HG03139 (cell line): ENCODE results near the gene SPC24.
"Not testable (repeated sequence)": the region's sequence is repeated elsewhere in the genome, so short reads cannot be mapped to it uniquely, and the experiment has no call there.

Experiments used
- ATAC-seq: cut with Tn5 transposase; IDR thresholded peaks from one replicate; pipeline ENCODE4 v1.9.1; 2021; ENCODE audit not compliant: unreplicated experiment

The SPC24 gene

DNA sequence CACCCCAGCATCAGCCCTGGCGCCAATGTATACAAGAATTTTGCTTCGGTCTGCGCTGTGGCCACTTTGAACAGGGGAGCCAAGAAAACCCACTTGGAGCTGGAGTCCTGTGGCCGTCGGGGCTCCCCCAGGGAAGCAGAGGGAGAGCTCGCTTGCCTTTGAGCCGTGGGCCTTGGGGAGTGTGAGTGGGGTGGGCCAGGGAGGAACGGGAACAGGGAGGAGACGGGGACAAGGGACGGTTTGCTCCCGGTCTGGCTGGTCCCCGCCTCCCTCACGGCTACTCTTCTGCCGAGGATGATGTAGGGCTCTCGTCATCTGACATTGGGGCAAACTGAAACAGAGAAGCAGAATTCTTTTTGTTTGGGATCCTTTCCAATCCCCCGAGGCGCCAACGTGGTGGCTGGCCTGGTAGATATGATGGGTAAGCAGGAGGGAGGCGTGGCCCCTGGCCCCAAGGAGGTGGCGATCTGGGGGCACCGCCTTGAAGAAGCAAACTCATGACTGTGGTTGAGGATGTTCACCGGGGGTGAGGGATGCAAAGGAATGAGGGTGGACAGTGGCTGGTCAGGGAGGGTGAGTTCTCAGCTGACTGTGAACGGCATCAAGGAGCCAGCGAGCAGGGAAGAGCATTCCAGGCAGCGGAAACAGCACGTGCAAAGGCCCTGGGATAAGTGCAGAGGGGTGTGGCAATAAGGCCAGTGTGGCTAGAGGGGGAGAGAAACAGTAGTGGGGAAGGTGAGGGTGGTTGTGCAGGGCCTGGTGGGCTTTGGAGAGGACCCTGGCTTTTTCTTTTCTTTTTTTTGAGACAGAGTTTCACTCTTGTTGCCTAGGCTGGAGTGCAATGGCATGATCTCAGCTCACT, 10.9 kb upstream of the SPC24 start:
- ATAC-seq = no peak

DNA sequence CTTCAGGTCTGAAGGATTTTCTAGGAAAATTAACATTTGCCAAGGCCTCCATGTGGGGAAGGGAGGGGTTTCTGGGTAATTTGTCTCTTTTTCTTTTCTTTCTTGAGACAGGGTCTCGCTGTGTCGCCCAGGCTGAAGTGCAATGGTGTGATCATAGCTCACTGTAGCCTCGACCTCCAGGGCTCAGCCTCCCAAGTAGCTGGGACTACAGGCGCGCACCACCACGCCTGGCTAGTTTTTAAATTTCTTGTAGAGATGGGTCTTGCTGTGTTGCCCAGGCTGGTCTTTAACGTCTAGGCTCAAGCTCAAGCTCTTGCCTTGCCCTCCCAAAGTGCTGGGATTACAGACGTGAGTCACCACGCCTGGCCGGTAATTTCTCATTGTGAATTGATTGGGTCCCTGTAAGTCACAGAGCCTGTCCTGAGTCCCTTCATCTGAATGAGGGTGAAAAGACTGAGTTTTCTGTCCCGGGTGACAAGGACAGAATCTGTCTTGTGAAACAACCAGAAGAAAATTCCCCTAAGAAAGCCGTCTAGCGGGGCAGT, 10.0 kb upstream of the SPC24 start:
- no peak for ATAC-seq

GRCh38 chr19:11164879-11165406, 9.4 kb upstream of the SPC24 start:
- no peak for ATAC-seq

DNA sequence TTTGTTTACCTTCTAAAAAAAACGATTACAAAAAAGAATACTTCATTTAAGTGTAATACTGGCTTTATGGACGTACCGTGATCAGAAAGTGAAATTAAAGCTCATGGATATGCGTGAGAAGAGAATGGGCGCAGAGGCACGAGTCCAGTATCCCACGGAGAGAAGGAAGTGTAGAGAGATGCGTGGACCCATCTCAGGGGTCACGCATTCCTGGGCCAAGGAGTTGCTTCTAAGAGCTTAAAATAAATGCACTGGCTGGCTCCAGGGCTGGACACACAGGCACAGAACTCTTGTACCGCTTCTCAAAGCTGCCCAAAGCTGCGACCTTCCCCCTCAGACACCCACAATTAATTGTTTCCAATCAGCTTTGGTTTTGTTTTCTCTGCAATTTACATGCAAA, 8.7 kb upstream of the SPC24 start:
- ATAC-seq = no peak

DNA sequence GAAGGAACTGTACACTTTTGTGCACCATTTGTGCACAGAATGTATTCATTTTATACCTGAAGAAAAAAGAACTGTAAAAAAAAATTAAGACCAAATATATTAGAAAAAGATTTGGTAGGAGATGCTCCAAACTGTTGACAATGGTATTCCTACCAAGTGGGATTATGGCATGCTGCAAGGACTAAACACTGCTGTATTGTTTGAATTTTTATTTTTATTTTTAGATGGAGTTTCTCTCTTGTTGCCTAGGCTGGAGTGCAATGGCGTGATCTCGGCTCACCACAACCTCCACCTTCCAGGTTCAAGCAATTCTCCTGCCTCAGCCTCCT, 4.8 kb upstream of the SPC24 start:
- ATAC-seq = not testable (repeated sequence)

DNA sequence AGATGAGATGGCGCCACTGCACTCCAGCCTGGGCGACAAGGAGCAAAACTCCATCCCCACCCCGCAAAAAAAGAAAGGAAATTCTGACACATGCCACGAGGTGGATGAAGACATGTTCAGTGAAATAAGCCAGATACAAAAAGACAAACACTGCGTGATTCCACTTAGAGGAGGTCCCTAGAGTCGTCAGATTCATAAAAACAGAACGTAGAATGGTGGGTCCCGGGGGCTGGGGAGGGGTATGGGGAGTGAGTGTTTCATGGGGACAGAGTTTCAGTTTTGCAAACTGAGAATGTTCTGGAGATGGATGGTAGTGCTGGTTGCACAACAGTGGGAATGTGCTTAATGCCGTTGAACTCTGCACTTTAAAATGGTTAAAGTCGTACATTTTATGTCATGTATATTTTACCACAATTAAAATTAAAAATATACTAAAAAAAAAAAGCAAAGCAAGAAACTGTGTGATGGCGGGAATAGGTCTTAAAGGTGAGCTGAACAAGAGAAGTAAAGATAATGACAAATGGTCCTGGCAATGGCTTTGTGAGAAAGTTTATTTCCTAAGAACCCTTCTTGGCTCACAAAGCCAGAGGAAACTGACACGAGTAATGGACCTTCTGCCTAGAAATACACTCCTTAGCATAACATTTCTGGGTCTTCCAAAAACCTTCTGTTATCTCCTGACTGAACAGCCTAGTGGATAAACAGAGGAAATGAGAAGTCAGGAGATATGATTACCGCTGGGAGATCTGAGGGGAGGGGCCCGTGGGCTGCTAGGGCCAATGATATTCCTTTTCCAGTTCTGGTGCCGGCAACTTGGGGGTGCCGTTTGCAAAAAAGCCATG, 4.2 kb upstream of the SPC24 start:
- ATAC-seq = no peak

DNA sequence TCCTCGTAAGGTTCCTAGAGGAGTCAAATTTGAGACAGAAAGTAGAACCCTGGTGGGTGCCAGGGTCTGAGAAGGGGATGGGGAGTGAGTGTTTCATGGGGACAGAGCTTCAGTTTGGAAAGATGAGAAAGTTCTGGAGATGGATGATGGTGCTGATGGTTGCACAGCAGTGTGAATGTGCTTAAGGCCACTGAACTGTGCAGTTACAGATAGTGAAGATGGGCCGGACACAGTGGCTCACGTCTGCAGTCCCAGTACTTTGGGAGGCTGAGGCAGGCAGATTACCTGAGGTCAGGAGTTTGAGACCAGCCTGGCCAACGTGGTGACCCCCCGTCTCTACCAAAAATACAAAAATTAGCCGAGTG, 917 bp downstream of the SPC24 start:
- no peak for ATAC-seq

- ATAC-seq = no peak
Measured at GRCh38 chr19:11152318-11153062, 3.1 kb downstream of the SPC24 start.

DNA sequence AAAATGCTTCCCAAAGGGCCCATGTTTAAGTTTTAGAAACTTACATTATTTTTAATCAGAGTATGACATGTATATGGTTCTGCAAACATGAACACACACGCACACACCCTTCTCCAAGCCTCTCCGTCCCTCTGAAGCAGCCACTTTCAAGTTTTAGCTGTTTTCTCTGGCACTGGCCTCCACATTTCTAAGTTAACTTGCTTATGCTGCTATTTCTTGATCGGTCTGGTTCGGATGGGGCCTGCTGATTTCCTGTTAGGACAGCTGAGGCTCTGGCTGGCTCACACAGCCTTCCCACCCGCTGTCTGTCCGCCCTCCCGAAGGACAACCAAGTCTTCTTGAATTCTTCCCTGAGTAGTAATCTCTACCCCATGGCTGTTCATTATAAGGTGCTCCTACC, 4.4 kb downstream of the SPC24 start:
- no peak for ATAC-seq

GRCh38 chr19:11148001-11148400, 7.6 kb downstream of the SPC24 start:
- no peak for ATAC-seq

GRCh38 chr19:11145536-11145924, 10.1 kb downstream of the SPC24 start:
- ATAC-seq = no peak

- ATAC-seq = no peak
Measured at GRCh38 chr19:11142528-11143171, 12.9 kb downstream of the SPC24 start.

- no peak for ATAC-seq
Measured at GRCh38 chr19:11141937-11142527, 13.6 kb downstream of the SPC24 start.

- ATAC-seq = no peak
Measured at GRCh38 chr19:11140896-11141295, 14.7 kb downstream of the SPC24 start.

GRCh38 chr19:11140023-11140538, 15.5 kb downstream of the SPC24 start:
- ATAC-seq = not testable (repeated sequence)

- ATAC-seq = no peak
Measured at GRCh38 chr19:11138601-11139300, 16.8 kb downstream of the SPC24 start.

DNA sequence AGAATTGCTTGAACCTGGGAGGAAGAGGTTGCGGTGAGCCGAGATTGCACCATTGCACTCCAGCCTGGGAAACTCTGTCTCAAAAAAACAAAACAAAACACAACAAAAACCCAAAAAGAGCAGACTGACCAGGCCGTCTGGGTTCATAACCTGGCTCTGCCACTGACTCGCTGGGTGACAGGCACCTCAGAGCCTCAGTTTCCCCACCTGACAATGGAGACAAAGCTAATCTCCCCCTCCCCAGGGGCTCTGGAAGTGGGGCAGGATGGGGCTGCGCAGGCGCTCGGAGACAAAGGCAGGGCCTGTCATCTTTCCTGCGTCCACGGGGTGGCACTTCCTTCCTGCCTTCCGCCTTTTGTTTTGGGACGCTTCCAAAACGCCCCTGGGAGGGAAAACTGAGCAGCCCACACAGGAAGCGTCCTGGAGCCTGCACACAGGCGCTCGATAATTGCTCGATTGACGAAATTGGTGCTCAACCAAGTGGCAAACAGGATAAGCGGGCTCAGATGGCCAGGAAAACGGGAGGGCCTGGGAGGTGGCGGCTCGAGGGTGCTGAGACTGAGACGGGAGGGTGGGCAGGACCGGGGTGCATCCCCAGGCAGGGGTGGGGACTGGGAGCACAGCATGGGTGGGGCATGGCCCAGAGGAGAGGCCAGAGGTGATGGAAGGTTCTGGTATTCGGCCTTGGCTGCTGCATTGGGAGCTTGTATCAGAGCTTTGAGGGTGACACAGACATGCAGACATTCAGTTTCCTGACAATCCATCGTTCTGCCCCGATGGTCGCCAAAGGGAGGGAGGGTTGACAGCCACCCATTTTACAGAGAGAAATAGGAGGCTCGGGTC, 17.8 kb downstream of the SPC24 start:
- no peak for ATAC-seq

DNA sequence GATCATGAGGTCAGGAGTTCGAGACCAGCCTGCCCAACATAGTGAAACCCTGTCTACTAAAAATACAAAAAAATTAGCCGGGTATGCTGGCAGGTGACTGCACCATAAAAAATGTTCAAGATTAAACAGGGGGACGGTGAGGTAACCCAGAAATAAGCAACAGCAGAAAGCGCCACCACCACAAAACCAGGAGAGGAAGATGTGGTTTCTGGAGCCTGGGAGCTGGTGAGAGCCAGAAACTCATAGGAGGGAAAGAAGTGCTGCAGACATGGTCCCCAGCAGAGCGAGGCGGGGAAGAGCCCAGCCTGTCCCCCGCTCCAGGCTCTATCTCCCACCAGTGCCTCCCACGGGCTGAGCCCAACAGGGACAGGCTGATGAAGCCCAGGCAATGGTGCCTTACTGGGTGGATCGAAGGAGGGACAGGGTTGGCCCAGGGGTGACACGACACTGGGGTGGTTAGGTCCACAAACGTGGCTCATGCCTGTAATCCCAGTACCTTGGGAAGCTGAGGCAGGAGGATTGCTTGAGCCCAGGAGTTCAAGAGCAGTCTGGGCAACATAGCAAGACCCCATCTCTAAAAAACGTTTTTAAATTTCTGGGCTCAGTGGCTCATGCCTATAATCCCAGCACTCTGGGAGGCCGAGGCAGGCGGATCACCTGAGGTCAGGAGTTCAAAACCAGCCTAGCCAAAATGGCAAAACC, 19.0 kb downstream of the SPC24 start:
- ATAC-seq = no peak
